Esophagus muscularis mucosa (tissue), 4 donors: ENCODE results near the gene FAT1.

ENCODE experiments used
- CTCF ChIP-seq, 3 experiments: fragments of 200-600 bp in 2 of 3; fragments of 450-650 bp in 1 of 3; sonication (generic) in 2 of 3; IDR thresholded peaks; one replicate each; pipeline ENCODE4 v1.5.1; 2017 to 2019; ENCODE audit warnings: antibody characterized with exemption in 3 of 3, mild to moderate bottlenecking in 2 of 3, moderate library complexity in 1 of 3
- EP300 ChIP-seq: sonication (generic); formaldehyde crosslinking; IDR thresholded peaks from one replicate; pipeline ENCODE4 v1.6.1; 2017; ENCODE audit warnings: antibody characterized with exemption
- POLR2A ChIP-seq: fragments of 450-650 bp; IDR thresholded peaks from one replicate; pipeline ENCODE4 v1.6.1; 2017; ENCODE audit warnings: antibody characterized with exemption, moderate library complexity, mild to moderate bottlenecking, low read depth

GRCh38 chr4:186737427-186737826, 13.8 kb upstream of the FAT1 start:
- TF ChIP-seq CTCF (IDR thresholded peaks at IDR 0.05) (no peak), POLR2A (no peak), EP300 (no peak)
